Thyroid gland (tissue), 4 donors: ENCODE data around the gene TM4SF1.

Source experiments
- CTCF ChIP-seq, 6 experiments: fragments of 200-600 bp in 3 of 6; fragments of 450-650 bp in 3 of 6; sonication (generic) in 3 of 6; IDR thresholded peaks; one replicate each; pipeline ENCODE4 v1.5.1; 2016 to 2019; ENCODE audit warnings: antibody characterized with exemption in 6 of 6, mild to moderate bottlenecking in 2 of 6, inconsistent platforms in 1 of 6, moderate library complexity in 1 of 6
- POLR2A ChIP-seq, 2 donors: fragments of 450-650 bp; IDR thresholded peaks; one replicate each; pipeline ENCODE4 v1.6.1; 2017; ENCODE audit warnings: antibody characterized with exemption in 2 of 2, mild to moderate bottlenecking in 2 of 2, moderate library complexity in 1 of 2

- no peak for TF ChIP-seq CTCF (IDR thresholded peaks at IDR 0.05)
- no peak for TF ChIP-seq POLR2A (IDR thresholded peaks at IDR 0.05)
Measured at GRCh38 chr3:149339931-149340309, 37.5 kb downstream of the TM4SF1 start.
